ENCODE data around the gene SVOP.

DNA sequence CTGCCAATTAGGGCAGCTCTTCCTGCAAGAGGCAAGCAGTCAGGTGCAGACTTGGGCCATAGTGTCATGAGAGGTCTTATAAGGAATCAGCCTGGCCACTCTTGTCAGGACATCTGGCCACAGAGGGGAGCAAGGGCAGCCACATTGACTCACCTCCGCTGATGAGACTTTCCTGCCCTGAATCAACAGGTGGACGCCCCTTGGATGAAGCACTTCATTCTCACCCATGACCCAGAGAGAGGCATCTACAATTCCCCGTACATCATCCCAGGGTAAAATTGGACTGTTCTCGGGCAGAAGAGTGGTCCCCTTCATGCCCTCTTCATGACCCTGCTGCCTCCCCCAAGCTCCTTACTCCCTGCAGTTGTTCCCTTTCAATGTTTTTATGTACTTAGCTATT, 124.1 kb downstream of the SVOP start:
- TF ChIP-seq, protein P1, sequence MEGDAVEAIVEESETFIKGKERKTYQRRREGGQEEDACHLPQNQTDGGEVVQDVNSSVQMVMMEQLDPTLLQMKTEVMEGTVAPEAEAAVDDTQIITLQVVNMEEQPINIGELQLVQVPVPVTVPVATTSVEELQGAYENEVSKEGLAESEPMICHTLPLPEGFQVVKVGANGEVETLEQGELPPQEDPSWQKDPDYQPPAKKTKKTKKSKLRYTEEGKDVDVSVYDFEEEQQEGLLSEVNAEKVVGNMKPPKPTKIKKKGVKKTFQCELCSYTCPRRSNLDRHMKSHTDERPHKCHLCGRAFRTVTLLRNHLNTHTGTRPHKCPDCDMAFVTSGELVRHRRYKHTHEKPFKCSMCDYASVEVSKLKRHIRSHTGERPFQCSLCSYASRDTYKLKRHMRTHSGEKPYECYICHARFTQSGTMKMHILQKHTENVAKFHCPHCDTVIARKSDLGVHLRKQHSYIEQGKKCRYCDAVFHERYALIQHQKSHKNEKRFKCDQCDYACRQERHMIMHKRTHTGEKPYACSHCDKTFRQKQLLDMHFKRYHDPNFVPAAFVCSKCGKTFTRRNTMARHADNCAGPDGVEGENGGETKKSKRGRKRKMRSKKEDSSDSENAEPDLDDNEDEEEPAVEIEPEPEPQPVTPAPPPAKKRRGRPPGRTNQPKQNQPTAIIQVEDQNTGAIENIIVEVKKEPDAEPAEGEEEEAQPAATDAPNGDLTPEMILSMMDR (IDR thresholded peaks at IDR 0.05): no peak
- TF ChIP-seq POLR2AphosphoS5 (IDR thresholded peaks at IDR 0.05) (no peak), EP300 (IDR thresholded peaks at IDR 0.05) (no peak)
